ENCODE measurements around the gene MET. TPM values are rescaled to one million over a fixed set of nuclear protein-coding genes. Genes with fewer than 3 reads are reported as not detected.

The MET gene
- polyA plus RNA-seq, 1 donor = 10.6 TPM

- H3K36me3 ChIP-seq (ENCODE audit: control insufficient read depth, insufficient read depth, low read length) = no peaks in the 10 kb centered on the region
- H3K4me3 ChIP-seq (ENCODE audit: low read length) = no peak overlapping the region
- DNase-seq = no peak
- 100% methylated on average over 1 of the region's 6 CpGs for WGBS (ENCODE audit: insufficient coverage, low lambda C conversion rate)
- H3K27ac ChIP-seq (ENCODE audit: low read length) = no peak overlapping the region
- H3K4me1 ChIP-seq (ENCODE audit: control insufficient read depth, insufficient read depth, low read length) = peaks cover 5% of the 10 kb centered on the region
- H3K27me3 ChIP-seq (ENCODE audit: control insufficient read depth, insufficient read depth, low read length) = peaks cover 9% of the 10 kb centered on the region
- H3K9me3 ChIP-seq (ENCODE audit: control insufficient read depth, low read depth, low read length) = no peaks in the 10 kb centered on the region
Measured at GRCh38 chr7:116675812-116676355, 3.9 kb downstream of the MET start.

- Histone ChIP-seq H3K27ac (ENCODE audit: low read length) (no peak overlapping the region), H3K4me3 (ENCODE audit: low read length) (no peak overlapping the region), H3K9me3 (ENCODE audit: control insufficient read depth, low read depth, low read length) (no peaks in the 10 kb centered on the region), H3K4me1 (ENCODE audit: control insufficient read depth, insufficient read depth, low read length) (no peaks in the 10 kb centered on the region), H3K27me3 (ENCODE audit: control insufficient read depth, insufficient read depth, low read length) (no peaks in the 10 kb centered on the region), H3K36me3 (ENCODE audit: control insufficient read depth, insufficient read depth, low read length) (no peaks in the 10 kb centered on the region)
- no CpG with 5 or more reads among the region's 1 CpG for WGBS (ENCODE audit: insufficient coverage, low lambda C conversion rate)
- no peak for DNase-seq
Measured at GRCh38 chr7:116678780-116679179, 6.8 kb downstream of the MET start.

- Histone ChIP-seq H3K4me1 (ENCODE audit: control insufficient read depth, insufficient read depth, low read length) (no peaks in the 10 kb centered on the region), H3K4me3 (ENCODE audit: low read length) (no peak overlapping the region), H3K27me3 (ENCODE audit: control insufficient read depth, insufficient read depth, low read length) (no peaks in the 10 kb centered on the region), H3K9me3 (ENCODE audit: control insufficient read depth, low read depth, low read length) (no peaks in the 10 kb centered on the region), H3K27ac (ENCODE audit: low read length) (no peak overlapping the region), H3K36me3 (ENCODE audit: control insufficient read depth, insufficient read depth, low read length) (no peaks in the 10 kb centered on the region)
- WGBS (ENCODE audit: insufficient coverage, low lambda C conversion rate) = 92% methylated on average over 2 of the region's 4 CpGs
- no peak for DNase-seq
Measured at GRCh38 chr7:116679500-116679899, 7.5 kb downstream of the MET start.

- DNase-seq = no peak
- H3K27ac ChIP-seq (ENCODE audit: low read length) = no peak overlapping the region
- H3K36me3 ChIP-seq (ENCODE audit: control insufficient read depth, insufficient read depth, low read length) = no peaks in the 10 kb centered on the region
- no peaks in the 10 kb centered on the region for H3K27me3 ChIP-seq (ENCODE audit: control insufficient read depth, insufficient read depth, low read length)
- no peaks in the 10 kb centered on the region for H3K9me3 ChIP-seq (ENCODE audit: control insufficient read depth, low read depth, low read length)
- H3K4me3 ChIP-seq (ENCODE audit: low read length) = no peak overlapping the region
- no peaks in the 10 kb centered on the region for H3K4me1 ChIP-seq (ENCODE audit: control insufficient read depth, insufficient read depth, low read length)
- 95% methylated on average over 4 of the region's 4 CpGs for whole genome bisulfite sequencing (ENCODE audit: insufficient coverage, low lambda C conversion rate)
Measured at GRCh38 chr7:116683786-116684185, 11.8 kb downstream of the MET start.

GRCh38 chr7:116686033-116686432 is 14.0 kb downstream of the MET start:
- DNase-seq = no peak
- WGBS (ENCODE audit: insufficient coverage, low lambda C conversion rate) = 67% methylated on average over 1 of the region's 3 CpGs
- Histone ChIP-seq H3K36me3 (ENCODE audit: control insufficient read depth, insufficient read depth, low read length) (no peaks in the 10 kb centered on the region), H3K4me3 (ENCODE audit: low read length) (no peak overlapping the region), H3K27me3 (ENCODE audit: control insufficient read depth, insufficient read depth, low read length) (no peaks in the 10 kb centered on the region), H3K4me1 (ENCODE audit: control insufficient read depth, insufficient read depth, low read length) (no peaks in the 10 kb centered on the region), H3K9me3 (ENCODE audit: control insufficient read depth, low read depth, low read length) (no peaks in the 10 kb centered on the region), H3K27ac (ENCODE audit: low read length) (no peak overlapping the region)

GRCh38 chr7:116686812-116687419 is 14.9 kb downstream of the MET start:
- 46% methylated on average over 2 of the region's 7 CpGs for WGBS (ENCODE audit: insufficient coverage, low lambda C conversion rate)

GRCh38 chr7:116687801-116688201 is 15.8 kb downstream of the MET start:
- H3K4me3 ChIP-seq (ENCODE audit: low read length) = no peak overlapping the region
- no peak overlapping the region for H3K27ac ChIP-seq (ENCODE audit: low read length)
- H3K4me1 ChIP-seq (ENCODE audit: control insufficient read depth, insufficient read depth, low read length) = peaks cover 3% of the 10 kb centered on the region
- H3K9me3 ChIP-seq (ENCODE audit: control insufficient read depth, low read depth, low read length) = no peaks in the 10 kb centered on the region
- no peaks in the 10 kb centered on the region for H3K36me3 ChIP-seq (ENCODE audit: control insufficient read depth, insufficient read depth, low read length)
- no peak for DNase-seq
- 53% methylated on average over 3 of the region's 7 CpGs for WGBS (ENCODE audit: insufficient coverage, low lambda C conversion rate)
- no peaks in the 10 kb centered on the region for H3K27me3 ChIP-seq (ENCODE audit: control insufficient read depth, insufficient read depth, low read length)

More at GRCh38 chr7:116686812-116687419, 14.9 kb downstream of the MET start:
- no peaks in the 10 kb centered on the region for H3K27me3 ChIP-seq (ENCODE audit: control insufficient read depth, insufficient read depth, low read length)
- DNase-seq = no peak
- no peaks in the 10 kb centered on the region for H3K36me3 ChIP-seq (ENCODE audit: control insufficient read depth, insufficient read depth, low read length)
- H3K9me3 ChIP-seq (ENCODE audit: control insufficient read depth, low read depth, low read length) = no peaks in the 10 kb centered on the region
- no peak overlapping the region for H3K4me3 ChIP-seq (ENCODE audit: low read length)
- H3K4me1 ChIP-seq (ENCODE audit: control insufficient read depth, insufficient read depth, low read length) = peaks cover 3% of the 10 kb centered on the region
- H3K27ac ChIP-seq (ENCODE audit: low read length) = no peak overlapping the region

- WGBS (ENCODE audit: insufficient coverage, low lambda C conversion rate) = 92% methylated on average over 2 of the region's 4 CpGs
- Histone ChIP-seq H3K9me3 (ENCODE audit: control insufficient read depth, low read depth, low read length) (no peaks in the 10 kb centered on the region), H3K36me3 (ENCODE audit: control insufficient read depth, insufficient read depth, low read length) (no peaks in the 10 kb centered on the region), H3K27ac (ENCODE audit: low read length) (no peak overlapping the region), H3K27me3 (ENCODE audit: control insufficient read depth, insufficient read depth, low read length) (no peaks in the 10 kb centered on the region), H3K4me3 (ENCODE audit: low read length) (no peak overlapping the region), H3K4me1 (ENCODE audit: control insufficient read depth, insufficient read depth, low read length) (peaks cover 3% of the 10 kb centered on the region)
- DNase-seq = no peak
Measured at GRCh38 chr7:116689790-116690259, 17.8 kb downstream of the MET start.

- WGBS (ENCODE audit: insufficient coverage, low lambda C conversion rate) = no CpG with 5 or more reads among the region's 3 CpGs
- Histone ChIP-seq H3K36me3 (ENCODE audit: control insufficient read depth, insufficient read depth, low read length) (no peaks in the 10 kb centered on the region), H3K27ac (ENCODE audit: low read length) (no peak overlapping the region), H3K4me1 (ENCODE audit: control insufficient read depth, insufficient read depth, low read length) (peaks cover 3% of the 10 kb centered on the region), H3K9me3 (ENCODE audit: control insufficient read depth, low read depth, low read length) (no peaks in the 10 kb centered on the region), H3K4me3 (ENCODE audit: low read length) (no peak overlapping the region), H3K27me3 (ENCODE audit: control insufficient read depth, insufficient read depth, low read length) (no peaks in the 10 kb centered on the region)
- DNase-seq = no peak
Measured at GRCh38 chr7:116691664-116692063, 19.7 kb downstream of the MET start.

- Histone ChIP-seq H3K4me1 (ENCODE audit: control insufficient read depth, insufficient read depth, low read length) (peaks cover 3% of the 10 kb centered on the region), H3K36me3 (ENCODE audit: control insufficient read depth, insufficient read depth, low read length) (no peaks in the 10 kb centered on the region), H3K27me3 (ENCODE audit: control insufficient read depth, insufficient read depth, low read length) (no peaks in the 10 kb centered on the region), H3K4me3 (ENCODE audit: low read length) (no peak overlapping the region), H3K27ac (ENCODE audit: low read length) (no peak overlapping the region), H3K9me3 (ENCODE audit: control insufficient read depth, low read depth, low read length) (no peaks in the 10 kb centered on the region)
- DNase-seq = no peak
- WGBS (ENCODE audit: insufficient coverage, low lambda C conversion rate) = 100% methylated on average over 4 of the region's 5 CpGs
Measured at GRCh38 chr7:116692401-116693308, 20.7 kb downstream of the MET start.
